ENCODE measurements around the gene MNAT1.
A peak's percentile ranks its signal among the peaks of the same experiment; 100 is the strongest.

MNAT1 gene

DNA sequence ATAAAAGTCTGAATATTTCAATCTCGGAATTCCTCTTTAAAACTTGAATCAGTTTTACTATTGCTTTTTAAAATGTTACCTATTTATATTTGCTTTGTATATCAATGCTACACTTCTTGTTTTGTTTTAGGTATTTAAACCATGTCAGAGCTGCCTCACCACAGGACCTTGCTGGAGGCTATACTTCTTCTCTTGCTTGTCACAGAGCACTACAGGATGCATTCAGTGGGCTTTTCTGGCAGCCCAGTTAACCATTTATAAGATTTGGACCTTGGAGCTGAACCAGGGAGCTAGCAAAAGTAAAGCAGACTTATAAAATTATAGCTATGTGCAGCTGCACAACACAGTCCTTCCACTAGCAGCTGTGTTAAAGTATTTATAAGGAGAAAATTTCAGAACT lies 233.5 kb downstream of the MNAT1 start:
- TF ChIP-seq, protein P1, sequence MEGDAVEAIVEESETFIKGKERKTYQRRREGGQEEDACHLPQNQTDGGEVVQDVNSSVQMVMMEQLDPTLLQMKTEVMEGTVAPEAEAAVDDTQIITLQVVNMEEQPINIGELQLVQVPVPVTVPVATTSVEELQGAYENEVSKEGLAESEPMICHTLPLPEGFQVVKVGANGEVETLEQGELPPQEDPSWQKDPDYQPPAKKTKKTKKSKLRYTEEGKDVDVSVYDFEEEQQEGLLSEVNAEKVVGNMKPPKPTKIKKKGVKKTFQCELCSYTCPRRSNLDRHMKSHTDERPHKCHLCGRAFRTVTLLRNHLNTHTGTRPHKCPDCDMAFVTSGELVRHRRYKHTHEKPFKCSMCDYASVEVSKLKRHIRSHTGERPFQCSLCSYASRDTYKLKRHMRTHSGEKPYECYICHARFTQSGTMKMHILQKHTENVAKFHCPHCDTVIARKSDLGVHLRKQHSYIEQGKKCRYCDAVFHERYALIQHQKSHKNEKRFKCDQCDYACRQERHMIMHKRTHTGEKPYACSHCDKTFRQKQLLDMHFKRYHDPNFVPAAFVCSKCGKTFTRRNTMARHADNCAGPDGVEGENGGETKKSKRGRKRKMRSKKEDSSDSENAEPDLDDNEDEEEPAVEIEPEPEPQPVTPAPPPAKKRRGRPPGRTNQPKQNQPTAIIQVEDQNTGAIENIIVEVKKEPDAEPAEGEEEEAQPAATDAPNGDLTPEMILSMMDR (IDR thresholded peaks at IDR 0.05; ENCODE audit: low read length, missing control alignments) = no peak
- DNase-seq (ENCODE audit: low read depth) = no peak
- no peak overlapping the region for H3K4me3 ChIP-seq (replicated peaks; ENCODE audit: low read depth, low read length)

DNA sequence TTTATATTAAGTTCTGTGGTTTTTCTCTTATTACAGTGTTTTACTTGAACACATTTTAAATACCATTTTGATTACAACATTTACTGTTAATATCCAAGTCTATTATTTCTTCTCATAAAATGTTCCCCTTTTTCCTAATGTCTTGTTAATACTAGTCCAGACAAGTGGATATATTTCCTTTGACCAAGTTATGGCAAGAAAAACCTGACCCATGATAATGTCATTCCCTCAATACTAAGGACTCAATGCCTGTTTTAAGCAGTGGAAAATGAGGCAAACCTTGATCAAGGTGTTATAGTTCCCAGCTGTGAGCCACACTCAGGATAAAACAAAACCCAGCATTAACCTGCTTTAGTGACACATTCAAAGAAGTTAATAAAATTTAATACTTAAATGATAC lies 234.1 kb downstream of the MNAT1 start:
- no peak for DNase-seq (ENCODE audit: low read depth)
- no peak overlapping the region for H3K4me3 ChIP-seq (replicated peaks; ENCODE audit: low read depth, low read length)
- TF ChIP-seq, protein P1 (IDR thresholded peaks at IDR 0.05; ENCODE audit: low read length, missing control alignments) = no peak

DNA sequence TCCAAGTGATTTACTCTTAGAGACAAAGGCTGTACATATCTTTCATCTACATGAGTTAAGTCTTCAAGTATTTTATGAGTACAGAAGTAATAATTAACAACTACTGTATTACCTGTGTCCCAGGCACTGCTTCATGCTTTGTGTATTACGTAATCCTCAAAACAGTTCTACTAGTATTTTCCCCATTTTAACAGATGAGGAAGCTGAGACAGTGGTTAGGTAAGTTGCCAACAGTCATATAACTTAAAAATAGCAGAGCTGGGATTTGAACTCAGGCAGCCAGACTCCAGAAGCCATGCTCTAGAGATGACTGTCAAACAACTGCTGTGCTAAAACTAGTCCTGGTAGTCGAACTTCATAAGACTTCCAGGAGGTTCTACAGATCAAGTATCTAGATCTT lies 235.6 kb downstream of the MNAT1 start:
- TF ChIP-seq, protein P1 (IDR thresholded peaks at IDR 0.05; ENCODE audit: low read length, missing control alignments) = no peak
- H3K4me3 ChIP-seq (replicated peaks; ENCODE audit: low read depth, low read length) = no peak overlapping the region
- DNase-seq (ENCODE audit: low read depth) = no peak

DNA sequence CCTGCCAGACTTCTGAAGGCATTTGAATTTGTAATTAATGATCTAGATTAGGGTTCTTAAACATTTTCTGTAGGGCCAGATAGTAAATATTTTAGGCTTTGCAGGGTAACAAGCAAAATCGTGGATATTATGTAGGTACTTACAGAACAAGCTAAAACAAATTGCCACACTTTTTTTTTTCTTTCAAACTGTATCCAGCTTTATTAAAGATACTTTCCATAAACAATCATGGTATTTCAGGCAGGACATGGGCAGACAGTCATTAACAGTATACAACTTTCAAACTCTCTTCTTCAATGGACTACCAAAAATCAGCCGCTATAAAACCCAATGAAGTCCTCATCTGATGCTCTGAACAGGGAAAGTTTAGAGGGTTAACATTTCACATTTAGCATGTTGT lies 236.7 kb downstream of the MNAT1 start:
- no peak overlapping the region for H3K4me3 ChIP-seq (replicated peaks; ENCODE audit: low read depth, low read length)
- no peak for DNase-seq (ENCODE audit: low read depth)
- TF ChIP-seq, protein P1 (IDR thresholded peaks at IDR 0.05; ENCODE audit: low read length, missing control alignments) = no peak

DNA sequence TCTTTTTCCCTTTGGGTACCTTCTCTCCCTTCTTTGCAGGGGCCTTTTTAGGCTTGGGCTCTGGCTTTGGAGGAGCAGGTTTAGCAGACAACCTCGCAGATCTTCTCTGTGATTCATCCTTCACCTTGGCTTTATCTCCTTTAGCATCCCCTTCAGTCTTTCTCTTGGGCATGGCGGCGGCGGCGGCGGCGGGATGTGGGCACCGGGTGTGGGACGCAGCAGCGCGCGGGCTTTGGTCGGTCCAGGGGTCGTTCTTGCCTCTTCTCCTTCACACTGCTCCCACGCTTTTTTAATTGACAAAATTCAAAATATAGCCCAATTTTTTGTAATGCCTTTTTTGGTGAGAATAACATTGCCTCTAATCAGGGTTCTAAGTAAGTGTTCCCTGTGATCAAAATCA lies 237.7 kb downstream of the MNAT1 start:
- no peak overlapping the region for H3K4me3 ChIP-seq (replicated peaks; ENCODE audit: low read depth, low read length)
- DNase-seq (ENCODE audit: low read depth) = no peak
- TF ChIP-seq, protein P1 (IDR thresholded peaks at IDR 0.05; ENCODE audit: low read length, missing control alignments) = no peak

DNA sequence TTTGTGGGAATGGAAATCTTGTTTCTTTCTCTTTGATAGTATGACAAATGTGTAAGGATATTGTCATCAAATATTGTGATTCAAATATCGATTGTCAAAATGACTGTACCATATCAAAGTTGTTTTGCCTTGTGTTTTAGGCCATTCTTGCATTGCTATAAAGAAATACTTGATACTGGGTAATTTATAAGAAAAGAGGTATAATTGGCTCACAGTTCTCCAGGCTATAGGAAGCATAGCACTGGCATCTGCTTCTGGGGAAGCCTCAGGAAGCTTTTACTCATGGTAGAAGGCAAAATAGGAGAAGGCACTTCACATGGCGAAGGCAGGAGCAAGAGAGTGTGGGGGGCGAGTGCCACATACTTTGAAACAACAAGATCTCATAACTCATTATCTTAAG lies 238.5 kb downstream of the MNAT1 start:
- no peak for DNase-seq (ENCODE audit: low read depth)
- TF ChIP-seq, protein P1 (IDR thresholded peaks at IDR 0.05; ENCODE audit: low read length, missing control alignments) = no peak
- no peak overlapping the region for H3K4me3 ChIP-seq (replicated peaks; ENCODE audit: low read depth, low read length)

DNA sequence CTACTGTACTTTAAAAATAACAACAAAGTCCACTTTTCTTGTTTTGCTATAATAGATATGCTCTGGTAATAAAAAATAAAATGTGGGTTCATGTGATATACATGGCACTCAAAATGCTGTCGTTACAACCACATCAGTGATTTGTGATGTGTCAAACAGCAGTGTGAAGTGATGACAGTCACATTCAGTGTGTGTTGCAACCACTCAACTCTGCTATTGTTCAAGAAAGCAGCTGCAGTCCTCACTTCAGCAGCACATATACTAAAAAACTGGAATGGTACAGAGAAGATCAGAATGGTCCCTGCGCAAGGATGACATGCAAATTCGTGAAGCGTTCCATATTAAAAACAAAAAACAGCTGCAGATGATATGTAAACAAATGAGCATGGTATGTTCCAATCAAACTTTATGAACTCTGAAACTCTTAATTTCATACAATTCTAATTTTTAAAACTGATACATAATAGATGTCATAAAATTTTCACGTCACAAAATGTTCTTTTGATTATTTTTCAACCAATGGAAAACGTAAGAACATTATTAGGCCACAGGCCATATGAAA lies 239.6 kb downstream of the MNAT1 start:
- no peak overlapping the region for H3K4me3 ChIP-seq (replicated peaks; ENCODE audit: low read depth, low read length)
- TF ChIP-seq, protein P1 (IDR thresholded peaks at IDR 0.05; ENCODE audit: low read length, missing control alignments) = no peak
- DNase-seq (ENCODE audit: low read depth) = peak; percentile 18
